OCI-M1 (cell line): ENCODE measurements around the gene DNMBP.
A peak's percentile ranks its signal among the peaks of the same experiment; 100 is the strongest.
"Not testable (repeated sequence)": the region's sequence is repeated elsewhere in the genome, so short reads cannot be mapped to it uniquely, and the experiment has no call there.

Experiments used
- DNase-seq: peaks from one replicate; lab custom pipeline; 2025; lab: John Stamatoyannopoulos, UW

Gene DNMBP

DNA sequence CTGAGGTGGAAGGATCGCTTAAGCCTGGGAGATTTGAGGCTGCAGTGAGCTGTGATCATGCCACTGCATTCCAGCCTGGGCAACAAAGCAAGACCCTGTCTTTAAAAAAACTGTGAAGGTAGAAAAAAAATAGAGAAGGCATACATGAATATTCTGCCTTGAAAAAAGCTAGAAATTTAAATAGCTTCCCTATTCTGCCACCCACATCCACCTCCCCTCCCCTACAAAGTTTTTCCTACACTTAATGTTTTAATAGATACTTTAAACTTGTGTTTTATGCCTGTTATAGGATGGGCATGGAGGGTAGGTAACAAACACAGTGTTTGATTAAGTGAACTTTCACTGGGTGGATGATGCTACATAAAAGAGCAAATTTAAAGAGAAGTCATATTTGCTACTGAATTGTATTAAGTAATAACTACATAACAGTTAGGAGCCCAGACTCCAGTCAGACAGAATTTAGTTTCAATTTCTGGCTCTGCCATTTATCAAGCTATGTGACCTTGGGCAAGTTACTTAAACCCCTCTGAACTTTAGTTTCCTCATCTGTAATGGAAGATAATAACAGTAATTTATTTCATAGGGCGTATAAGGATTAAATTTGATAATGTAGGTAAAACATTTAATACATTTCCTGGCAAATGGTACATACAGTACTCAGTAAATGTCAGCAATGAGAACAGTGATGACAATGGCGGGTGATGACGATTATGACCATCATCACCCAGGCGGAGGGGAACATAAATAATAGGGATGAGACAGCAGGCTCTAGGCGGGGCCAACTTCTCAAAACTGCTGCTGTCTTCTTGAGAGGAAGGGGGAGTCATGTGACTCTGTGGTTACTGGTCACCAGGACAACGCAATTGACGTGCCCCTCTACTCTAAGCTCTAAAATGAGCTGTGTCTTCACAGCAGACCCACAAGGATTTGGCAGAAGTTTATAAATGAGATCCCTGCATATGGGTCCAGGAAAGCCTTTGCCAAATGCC lies 15.8 kb downstream of the DNMBP start:
- peak; percentile 97 for DNase-seq

DNA sequence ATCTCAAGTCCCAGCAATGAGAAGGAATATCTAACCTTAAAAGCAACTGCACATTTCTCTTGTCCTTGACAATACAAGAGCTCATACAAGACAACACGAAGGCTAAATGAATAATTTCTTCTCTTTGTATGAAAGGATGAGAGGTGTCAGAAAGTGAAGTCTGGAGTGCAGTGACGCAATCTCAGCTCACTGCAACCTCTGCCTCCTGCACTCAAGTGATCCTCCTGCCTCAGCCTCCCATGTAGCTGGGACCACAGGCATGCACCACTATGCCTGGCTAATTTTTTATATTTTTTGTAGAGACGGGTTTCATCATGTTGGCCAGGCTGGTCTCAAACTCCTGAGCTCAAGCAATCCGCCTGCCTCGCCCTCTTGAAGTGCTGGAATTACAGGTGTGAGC lies 24.1 kb downstream of the DNMBP start:
- DNase-seq: not testable (repeated sequence)

DNA sequence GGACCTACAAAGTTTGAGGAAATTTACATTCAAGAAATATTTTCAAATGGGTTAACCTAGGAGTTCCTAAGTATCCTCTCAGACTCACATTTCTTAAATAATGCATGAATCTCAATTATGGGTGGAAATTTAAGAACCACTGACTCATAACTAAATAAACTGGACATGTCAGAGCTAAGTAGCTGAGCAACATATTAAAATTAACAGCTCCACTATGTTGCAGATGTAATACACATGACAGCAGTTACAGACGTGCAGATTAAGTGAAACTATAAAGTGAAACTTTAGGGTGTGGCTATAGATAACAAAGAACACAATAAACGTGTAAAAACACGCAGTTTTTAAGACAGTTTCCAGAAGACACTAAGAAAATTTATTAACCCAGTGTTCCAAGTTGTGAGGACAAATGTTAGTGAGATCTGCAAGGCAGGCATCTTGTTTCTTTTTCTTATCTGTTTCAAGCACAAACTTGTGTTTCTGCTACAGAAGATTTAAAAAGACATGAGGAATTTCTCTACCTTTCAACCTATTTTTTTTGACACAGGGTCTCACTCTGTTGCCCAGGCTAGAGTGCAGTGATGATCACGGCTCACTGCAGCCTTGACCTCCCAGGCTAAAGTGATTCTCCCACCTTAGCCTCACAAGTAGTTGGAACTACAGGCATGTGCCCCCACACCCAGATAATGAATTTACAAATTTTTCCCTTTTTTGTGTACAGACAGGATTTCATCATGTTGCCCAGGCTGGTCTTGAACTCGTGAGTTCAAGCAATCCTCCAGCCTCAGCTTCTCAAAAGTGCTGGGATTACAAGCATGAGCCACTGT lies 25.3 kb downstream of the DNMBP start:
- DNase-seq: peak; percentile 61

DNA sequence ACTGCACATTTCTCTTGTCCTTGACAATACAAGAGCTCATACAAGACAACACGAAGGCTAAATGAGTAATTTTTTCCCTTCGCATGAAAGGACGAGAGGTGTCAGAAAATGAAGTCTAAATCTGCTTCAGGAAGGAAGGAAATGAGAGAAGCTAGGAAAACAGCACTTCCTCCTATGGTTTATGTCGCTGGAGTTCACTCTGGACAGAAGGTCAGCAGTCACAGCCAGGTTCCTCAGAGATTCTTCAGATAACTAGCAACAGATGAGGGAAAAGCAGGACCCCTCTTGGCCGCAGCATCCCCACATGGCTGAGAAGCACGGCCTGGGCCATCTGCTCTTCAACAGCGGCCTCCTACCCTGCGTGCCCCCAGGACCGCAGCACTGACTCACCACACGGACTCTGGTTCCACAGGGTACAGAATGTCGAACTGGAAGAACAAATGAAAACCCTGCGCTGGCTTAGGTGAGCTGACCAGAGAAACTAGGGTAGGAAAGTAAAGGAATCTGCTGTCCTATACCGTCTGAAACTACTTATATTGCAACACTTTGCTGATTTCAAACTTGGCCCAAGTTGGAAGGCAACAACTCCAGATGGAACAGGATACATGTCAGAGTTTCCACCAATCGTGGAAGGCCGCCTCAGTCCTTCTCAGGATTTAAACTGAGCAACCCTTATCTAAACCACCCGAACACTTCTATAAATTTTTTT lies 26.3 kb downstream of the DNMBP start:
- no peak for DNase-seq

DNA sequence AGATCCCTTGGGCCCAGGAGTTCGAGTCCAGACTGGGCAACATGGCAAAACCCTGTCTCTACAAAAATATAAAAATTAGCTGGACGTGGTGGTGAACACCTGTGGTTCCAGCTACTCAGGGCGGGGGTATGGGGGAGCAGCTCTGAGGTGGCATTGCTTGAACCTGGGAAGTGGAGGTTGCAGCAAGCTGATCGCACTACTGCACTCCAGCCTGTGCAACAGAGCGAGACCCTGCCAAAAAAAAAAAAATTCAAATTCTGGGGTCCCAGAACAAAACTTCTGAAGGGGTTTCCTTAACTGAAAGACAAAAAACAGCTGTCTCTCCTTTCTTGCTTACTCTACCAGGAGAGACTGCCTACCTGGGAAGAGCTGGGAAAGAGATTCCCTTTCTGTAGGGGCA lies 27.0 kb downstream of the DNMBP start:
- no peak for DNase-seq

DNA sequence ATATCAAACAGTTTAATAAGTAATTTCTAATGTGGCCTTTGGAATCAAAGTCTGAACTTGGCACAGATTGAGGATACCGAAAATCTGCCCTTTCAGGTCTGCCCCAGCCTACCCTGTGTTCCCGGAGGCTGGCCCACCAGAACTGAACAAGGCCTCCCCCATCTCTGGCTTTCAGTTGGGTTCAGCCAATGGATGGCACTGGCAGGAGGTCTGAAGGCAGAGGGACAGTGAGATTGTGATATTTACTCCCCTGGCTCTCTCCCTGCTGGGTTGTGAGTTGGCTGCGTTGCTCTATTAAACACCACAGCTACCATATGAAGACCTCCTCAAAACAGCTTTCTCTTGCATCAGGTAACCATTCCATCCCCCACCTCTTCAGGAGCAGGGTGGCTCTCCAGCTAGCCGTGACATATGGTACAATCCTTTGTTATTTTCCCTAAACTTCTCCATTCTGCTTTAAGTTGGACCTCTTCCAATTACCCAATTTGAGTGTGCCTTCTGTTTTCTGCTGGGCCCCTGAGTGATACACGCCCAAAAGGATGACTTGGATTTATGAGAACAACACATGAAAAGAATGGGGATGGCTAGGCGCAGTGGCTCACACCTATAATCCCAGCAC lies 28.1 kb downstream of the DNMBP start:
- DNase-seq: peak; percentile 32

DNA sequence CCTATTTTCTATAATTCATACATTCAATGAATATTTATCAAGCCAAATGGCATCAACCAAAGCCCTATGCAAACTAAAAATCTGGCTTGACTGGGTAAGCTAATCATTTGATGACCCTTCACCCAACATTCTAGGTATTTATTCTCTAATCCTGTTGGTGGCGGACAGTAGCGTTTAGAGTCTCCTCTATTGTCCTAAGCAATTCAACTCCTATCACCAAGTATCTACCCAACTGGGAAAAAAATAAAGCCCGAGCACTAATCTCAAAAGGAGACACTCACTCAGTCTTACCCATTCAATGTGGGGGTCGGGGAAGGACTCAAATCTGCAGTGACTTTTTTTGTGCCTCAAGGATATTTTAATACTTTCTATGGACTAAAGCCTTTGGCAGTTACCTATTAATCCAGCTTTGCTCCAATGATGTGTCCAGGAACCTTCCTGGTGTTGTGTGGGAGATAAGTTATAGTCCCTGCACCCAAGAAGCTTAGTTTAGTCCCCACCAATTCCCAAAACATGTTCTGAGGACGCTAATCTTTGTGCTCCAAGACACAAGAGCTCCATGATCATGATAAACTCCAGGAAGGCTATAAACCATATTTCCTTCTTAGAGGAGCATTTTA lies 30.6 kb downstream of the DNMBP start:
- DNase-seq: no peak

DNA sequence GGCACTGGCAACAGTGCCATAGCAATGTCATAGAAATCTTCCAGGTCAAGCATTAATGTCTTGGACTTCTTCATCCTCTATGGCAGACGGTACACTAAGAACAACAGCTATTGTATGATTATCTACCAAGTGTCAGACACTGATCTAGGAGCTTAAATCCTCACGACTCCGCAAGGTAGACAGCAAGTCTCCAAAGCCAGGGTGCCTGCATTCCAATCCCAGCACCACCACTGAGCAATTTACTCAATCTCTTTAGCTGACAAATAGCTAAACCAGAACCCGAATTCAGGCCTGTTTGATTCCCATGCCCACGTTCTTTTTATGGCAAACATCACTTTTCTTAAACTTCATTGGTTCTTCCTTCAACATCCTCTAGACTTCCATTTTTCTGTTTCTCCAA lies 31.8 kb downstream of the DNMBP start:
- DNase-seq: no peak

DNA sequence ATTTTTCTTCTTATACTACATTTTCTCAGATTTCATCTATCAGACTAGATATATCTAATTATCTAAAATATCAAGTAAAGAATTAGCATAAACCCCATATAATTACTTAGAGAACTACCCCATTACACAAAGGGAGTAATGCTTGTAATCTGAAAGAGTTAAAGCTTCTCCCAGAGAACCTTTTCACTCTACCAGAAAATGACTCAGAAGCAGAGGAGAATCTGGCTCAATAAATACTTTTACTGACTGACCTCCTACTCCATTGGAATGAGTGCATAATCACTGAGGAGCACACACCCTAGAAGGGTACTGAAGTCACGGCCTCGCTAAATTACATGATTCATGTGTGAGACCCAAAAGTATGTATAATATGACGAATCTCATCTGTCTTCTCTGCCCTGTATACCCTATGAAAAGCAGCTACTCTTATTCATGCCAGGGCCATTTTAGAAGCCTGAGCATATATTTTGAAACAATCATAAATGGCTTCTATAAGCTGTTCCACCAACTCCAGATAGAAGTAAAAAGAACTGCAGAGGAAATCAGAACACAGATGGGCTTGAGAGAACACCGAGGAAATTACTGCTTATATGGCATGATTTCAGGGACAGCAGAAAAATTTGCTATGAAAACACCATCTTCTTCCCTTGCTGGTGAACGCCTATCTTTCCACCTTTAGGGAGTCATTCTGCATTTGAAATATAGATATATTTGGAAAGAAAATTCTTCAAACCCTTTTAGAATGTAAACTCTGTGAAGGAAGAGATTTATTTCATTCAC lies 32.7 kb downstream of the DNMBP start:
- no peak for DNase-seq

DNA sequence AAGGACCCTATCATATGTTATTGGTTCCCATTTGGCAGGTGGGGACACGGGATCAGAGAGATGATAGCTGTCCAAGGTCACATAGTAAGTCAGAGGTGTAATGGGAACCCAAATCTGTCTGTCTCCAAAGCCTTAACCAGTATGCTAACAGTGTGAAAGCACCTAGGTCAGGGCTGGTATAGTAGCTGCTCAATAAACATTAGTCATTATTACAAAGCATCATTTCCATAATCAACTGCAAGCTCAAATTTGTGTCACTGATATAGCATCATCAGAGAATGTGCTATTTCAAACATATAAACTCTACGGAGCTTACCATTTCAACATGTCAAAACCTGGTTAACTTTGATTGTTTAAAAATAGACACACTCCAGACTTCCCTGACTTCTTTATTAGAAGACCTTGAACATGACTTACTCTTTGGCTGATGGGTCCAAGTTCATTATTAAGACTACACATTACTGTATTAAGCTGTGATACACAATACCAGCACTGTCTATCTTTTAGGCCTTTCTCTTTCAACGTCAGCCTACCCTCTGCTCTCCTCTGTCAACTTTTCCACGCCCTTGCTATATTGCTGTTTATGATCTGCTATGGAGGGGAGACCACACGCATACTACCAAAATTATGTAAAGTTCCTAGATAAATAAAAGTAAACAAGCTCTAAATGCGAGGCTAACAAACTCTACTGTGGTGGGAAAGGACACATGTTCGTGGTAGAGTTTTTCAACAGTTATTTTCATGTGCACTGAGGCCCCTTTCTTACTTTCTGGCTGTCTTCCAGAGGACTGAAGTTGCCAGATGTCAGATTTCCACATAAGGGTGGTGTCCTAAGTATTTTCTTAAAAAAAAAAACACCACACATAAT lies 33.6 kb downstream of the DNMBP start:
- no peak for DNase-seq

DNA sequence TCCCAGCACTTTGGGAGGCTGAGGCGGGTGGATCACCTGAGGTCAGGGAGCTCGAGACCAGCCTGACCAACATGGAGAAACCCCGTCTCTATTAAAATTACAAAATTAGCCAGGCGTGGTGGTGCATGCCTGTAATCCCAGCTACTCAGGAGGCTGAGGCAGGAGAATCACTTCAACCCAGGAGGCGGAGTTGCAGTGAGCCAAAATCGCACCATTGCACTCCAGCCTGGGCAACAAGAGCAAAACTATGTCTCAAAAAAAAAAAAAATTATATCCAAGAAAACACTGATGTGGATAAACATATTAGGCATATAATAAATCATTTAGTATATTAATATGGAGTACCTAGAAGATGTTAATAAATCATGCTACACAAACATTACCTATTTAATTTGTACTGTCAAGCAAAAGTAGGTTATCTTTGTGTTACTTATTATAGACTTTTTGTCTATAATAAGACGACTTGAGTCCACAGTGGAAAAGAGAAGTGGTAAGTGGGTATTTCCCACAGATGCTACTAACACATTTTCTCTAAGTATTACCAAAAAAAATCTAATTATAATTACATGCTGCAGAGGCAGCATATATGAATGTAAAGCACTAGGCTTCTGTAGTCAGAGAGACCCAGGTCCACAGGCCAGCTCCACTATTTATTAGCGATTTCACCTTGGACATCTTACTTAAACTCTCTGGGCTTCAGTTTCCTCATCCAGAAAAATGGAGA lies 34.5 kb downstream of the DNMBP start:
- DNase-seq: no peak

DNA sequence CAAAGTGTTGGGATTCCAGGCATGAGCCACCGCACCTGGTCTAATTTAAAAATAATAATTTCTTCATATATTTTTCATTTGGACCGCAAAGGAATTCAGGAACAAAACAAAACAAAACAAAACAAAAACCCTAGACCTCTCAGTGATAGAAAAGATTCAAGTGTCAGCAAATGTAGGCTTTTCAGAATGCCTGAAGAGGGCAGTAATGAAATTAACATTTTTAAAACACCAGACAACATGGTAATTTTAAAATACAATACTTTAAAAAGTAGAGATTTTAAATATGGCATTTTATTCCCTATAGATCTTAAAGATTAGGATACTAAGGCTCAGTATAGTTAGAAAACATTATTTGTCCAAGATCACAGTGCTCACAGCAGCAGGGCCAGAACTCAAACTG lies 36.6 kb downstream of the DNMBP start:
- no peak for DNase-seq

DNA sequence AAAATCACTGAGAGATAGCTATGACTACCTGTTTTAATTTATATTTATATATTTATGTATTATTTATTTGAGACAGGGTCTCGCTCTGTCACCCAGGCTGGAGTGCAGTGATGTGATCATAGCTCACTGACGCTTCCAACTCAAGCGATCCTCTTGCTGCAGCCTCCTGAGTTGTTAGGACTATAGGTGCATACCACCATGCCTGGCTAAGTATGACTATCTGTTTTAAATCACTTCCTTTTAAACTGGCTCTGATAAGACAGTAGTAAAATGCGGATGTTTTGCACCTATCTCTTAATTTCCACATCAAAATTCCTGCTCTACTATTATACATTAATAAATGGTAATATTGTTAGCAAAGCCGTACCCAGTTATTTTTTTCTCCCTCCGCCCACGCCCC lies 41.8 kb downstream of the DNMBP start:
- DNase-seq: no peak

DNA sequence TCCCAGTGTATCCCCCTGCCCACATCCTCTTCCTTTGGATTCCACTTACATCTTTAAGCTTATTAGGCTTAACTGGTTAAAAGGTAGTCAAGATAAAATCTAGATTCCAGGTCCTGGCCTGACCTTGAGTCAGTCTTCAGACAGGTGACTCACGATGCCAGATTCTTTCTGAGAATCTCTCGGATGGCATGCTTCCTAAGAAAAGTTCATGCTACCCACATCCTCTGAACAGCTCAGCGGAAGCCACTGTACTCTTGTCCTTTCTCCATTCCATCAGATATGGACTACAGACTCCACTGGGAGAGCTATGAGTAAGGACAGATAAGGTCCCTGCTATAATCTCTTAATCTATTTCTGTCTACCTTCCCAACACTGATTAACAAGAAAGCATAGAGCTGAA lies 43.4 kb downstream of the DNMBP start:
- no peak for DNase-seq

DNA sequence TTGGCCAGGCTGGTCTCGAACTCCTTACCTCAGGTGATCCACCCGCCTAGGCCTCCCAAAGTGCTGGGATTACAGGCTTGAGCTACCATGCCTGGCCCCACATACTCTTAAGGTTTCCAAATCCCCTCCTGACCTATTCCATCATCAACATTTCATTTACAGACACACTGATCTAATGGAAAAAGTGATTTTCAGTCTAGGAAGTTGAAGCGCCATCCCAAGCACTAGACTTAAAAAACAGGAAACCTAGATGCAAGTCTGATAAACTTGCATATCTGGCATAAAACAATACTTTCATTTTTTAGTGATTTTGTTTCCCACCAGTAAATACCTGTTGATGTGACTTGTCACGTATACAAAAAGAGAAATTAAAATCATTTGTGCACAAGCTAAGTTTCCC lies 44.0 kb downstream of the DNMBP start:
- DNase-seq: no peak

DNA sequence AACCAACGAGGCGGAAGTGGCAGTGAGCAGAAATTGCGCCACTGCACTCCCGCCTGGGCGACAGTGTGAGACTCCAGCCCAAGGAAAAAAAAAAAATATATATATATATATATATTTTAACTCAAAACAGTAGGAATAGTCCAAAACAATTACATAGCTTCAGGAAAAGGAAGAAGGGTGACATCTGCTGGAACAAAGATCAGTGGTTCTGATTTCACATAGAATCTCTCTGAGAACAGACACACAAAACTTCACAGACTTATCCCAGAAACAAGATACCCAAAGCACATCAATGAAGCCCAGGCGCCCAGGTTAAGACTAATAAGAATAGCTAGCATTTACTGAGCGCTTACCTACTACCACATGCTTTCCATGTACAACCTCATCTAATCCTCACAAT lies 45.0 kb downstream of the DNMBP start:
- DNase-seq: peak; percentile 10

DNA sequence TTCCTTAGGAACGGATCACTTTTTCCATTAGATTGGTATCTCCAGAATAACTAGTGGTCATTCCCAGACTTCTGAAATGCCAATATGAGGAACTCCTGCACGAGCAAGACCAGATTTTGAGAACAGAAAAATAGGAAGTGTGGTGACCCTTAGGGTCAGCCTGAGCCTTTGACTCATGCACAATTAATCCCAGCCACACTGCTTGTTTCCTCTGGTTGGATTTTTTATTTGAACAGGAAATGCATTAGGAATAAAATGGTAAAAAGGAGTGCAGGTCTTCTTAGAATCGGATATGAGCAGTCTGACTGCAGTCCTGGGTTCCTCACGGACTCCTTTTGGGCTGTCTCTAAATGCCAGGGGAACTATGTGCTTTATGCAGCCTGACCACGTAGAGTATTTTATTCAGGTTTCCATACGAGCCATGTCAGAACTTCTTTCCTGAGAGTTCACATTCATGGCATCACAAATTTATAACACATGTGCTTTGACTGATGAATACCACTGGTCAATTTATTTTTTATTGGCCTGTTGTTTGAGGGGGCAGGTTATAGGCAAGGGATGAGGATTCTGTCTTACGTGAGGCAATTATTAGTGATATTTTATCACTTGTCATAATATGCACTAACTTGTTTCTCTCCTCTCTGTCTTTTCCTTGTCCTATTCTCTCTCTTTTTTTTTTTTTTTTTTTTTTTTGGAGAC lies 46.1 kb downstream of the DNMBP start:
- DNase-seq: not testable (repeated sequence)

DNA sequence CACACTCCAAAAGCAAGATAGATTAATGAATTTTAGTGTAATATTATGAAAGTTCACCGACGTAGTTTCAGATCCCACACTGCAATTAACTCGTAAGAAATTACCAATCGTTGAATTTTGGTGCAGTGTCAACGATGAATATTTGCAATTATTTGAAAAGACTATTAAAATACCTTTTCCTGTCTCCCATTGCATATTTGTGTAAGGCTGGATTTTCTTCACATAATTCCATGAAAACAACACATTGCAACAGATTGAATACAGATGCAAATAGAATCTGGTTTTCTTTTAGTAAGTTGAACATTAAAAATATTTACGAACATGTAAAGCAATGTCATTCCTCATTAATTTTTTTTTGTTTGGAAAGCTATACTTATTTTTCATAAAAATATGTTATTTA lies 50.9 kb downstream of the DNMBP start:
- DNase-seq: no peak
